HG02885 (cell line): Measurements from ENCODE around the gene ANKMY1.

Source experiments
- ATAC-seq: cut with Tn5 transposase; IDR thresholded peaks from one replicate; pipeline ENCODE4 v1.9.1; 2021; ENCODE audit warnings: mild to moderate bottlenecking; ENCODE audit not compliant: unreplicated experiment, poor library complexity

The ANKMY1 gene

GRCh38 chr2:240582781-240583180 is 25.0 kb upstream of the ANKMY1 start:
- no peak for ATAC-seq

DNA sequence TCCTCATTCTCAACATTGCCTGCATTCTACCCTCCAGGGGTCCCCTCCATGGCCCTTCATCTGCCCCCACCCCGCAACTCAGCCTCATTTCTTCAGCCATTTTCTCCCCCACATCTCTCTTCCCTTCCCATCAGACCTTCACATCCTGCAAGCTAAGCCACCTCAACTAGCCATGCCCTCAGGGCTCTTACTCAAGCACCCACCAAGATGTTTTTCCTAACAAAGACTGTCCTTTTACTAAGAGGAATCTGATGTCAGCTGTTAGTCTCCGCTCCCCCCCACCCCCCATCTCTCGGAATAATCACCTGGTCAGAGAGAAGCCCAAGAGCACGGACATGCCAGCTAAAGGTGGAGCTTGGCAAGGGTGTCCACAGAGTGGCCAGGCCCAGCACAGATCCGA is 24.0 kb upstream of the ANKMY1 start:
- ATAC-seq, result no peak

- ATAC-seq, result peak; percentile 49
Observed at GRCh38 chr2:240579771-240580614, 22.2 kb upstream of the ANKMY1 start.

DNA sequence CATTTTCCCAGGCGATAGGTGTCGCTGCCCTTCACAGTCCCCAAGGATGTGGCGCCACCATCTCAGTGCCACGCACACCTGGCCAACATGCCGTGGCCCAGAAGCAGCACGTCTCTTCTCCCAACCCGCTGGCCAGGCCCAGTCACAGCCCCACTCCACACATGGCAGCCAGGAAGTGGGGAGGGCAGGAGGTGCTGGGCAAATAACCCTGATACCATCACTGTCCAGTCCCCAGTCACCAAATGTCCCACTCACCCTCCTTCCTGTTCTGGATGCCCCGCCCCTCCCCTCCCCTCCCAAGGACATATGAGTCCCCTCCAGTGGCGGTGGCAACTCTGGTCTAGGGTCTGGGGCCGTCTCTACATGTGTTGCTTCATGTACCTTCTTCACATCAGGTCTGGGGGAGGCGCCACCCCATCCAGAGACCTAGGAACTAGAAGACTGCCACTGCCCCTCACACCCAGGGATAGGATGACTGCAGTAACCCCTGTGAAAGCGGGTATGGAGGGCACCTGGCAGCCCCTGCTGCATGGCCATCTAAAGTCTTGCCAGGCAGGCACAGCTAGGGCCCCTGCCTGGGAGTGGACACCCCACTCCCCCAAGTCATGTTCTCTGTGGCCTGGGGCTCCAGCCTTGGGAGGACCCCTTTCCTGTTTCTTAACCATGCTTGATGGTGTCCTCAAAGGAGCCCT is 21.4 kb upstream of the ANKMY1 start:
- no peak for ATAC-seq

DNA sequence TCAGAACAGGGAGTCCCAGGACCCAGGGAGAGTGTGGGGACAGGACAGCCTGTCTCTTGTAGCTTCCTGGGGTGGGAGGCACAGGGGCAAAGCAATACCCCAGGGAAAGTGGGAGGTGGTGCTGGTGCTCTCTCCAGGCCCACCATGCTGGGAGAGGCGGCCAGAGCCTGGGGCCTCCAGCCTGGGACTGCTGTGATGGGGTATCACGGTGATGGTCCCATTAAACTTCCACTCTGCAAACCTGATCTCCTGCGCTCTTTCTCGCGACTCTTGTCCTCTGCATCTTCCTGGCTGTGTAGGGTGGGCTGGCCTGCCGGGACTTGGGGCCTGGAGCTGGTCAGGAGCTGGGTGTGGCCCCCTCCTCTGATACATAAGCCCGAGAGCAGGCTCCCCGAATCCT is 20.7 kb upstream of the ANKMY1 start:
- ATAC-seq, result no peak

DNA sequence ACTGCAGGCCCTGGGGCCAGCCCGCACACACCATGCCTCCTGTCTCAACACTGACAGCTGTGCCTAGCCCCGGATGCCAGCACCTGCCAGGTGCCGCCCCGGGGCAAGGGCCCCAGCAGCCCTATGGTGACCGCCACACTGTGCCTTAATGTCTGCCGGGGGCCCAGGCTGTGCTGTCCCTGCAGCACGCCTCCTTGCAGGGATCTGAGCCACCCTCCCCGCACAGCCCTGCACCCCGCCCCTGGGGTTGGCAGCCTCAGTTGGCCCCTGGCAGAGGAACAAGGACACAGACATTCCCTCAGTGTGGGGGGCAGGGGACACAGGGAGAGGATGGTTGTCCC is 20.3 kb upstream of the ANKMY1 start:
- no peak for ATAC-seq

- ATAC-seq, result no peak
Observed at GRCh38 chr2:240577281-240578109, 19.7 kb upstream of the ANKMY1 start.

DNA sequence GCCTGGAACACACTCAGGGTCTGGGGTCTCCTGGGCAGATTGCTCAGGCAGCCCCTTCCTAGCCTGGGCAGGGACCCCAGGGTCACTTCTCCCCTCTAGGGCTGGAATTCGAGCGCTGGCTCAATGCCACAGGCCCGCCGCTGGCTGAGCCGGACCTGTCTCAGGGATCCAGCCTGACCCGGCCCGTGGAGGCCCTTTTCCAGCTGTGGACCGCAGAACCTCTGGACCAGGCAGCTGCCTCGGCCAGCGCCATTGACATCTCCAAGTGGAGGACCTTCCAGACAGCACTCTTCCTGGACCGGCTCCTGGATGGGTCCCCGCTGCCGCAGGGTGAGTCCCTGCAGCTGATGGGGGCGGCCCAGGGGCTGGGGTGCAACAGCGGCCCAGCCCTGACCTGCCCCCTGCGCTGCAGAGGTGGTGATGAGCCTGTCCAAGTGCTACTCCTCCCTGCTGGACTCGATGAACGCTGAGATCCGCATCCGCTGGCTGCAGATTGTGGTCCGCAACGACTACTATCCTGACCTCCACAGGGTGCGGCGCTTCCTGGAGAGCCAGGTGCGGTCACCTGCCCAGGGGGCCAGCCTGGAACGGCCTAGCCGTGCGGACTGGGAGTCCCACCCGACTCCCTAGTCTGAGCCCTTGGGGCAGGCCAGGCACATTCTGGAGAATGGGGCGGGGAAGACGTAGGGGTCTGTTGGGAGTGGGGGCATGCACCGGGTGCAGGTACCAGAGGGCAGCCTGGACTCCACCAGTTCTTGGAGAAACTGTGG is 18.8 kb upstream of the ANKMY1 start:
- no peak for ATAC-seq

DNA sequence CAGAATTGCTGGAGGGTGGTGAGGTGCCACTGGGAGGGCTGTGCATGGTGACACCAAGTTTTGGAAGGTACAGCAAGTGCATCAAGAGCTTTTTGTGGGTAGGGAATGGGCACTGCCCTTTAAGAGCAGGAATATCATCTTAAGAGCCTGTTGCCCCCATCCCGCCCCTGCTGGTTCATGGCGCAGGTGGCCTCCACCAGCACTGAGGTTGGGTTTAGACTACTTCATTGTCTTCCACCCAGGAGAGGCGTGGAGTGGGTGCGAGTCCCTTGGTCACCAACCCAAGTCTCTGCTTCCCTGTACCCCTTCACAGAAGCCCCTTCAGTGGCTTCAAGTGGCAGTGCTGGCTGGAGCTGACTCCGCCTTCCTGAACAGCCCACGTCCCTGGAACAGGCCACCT is 18.2 kb upstream of the ANKMY1 start:
- no peak for ATAC-seq

DNA sequence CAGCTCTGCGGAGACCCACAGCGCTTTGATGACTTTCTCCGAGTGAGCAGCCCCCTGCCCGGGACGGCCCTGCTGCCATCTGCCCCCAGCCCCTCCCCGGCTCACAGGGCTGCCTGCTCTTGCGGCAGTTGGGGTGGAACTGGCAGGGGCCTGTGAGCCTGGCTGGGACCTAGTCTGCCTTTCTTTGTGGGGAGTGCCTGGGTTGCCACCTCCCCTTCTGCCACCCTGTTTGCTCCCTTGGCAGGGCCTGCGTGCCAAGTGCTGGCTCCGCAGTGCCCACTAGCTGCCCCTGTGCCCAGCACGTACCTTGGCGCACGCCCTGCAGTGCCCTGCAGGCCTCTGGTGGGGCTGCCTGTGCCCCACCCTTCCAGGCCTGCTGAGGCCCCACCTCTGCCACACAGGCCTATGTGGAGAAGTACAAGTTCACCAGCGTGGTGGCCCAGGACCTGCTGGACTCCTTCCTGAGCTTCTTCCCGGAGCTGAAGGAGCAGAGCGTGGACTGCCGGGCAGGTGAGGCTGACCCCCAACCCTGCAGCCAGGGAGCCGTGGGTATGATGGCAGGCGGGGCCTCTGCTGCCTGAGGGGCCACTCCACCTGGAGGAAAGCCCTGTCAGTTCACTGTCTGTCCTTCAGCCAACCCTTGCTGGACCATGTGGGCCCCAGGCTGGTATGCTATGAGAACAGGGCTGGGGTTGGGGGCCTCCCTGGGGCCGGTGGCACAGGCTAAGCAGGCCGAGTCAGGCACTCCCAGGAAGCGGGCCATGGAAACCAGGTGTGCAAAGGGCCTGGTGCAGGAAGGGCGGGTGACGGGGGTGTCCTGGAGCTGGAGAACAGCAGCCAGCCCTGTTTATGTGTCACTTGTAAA is 17.5 kb upstream of the ANKMY1 start:
- no peak for ATAC-seq

GRCh38 chr2:240574386-240575100 is 16.8 kb upstream of the ANKMY1 start:
- no peak for ATAC-seq

GRCh38 chr2:240573516-240574385 is 16.0 kb upstream of the ANKMY1 start:
- no peak for ATAC-seq

DNA sequence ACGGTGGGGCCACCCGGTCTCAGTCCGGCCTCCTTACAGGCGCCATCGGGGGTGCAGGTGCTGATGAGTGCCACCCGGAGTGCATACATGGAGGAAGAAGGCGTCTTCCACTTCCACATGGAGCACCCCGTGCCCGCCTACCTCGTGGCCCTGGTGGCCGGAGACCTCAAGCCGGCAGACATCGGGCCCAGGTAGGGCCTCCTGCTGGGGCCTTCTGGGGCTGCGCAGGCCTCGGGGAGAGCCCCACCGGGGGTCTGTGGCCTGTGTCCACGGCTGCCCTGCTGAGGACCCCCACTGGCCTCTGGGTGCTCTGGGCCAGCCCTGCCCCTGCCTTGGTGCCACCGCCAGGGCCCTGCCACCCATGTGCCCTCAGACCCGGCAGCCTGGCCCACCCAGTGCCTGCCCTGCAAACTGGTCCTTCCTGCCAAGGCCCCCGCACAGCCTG is 15.3 kb upstream of the ANKMY1 start:
- ATAC-seq, result no peak

DNA sequence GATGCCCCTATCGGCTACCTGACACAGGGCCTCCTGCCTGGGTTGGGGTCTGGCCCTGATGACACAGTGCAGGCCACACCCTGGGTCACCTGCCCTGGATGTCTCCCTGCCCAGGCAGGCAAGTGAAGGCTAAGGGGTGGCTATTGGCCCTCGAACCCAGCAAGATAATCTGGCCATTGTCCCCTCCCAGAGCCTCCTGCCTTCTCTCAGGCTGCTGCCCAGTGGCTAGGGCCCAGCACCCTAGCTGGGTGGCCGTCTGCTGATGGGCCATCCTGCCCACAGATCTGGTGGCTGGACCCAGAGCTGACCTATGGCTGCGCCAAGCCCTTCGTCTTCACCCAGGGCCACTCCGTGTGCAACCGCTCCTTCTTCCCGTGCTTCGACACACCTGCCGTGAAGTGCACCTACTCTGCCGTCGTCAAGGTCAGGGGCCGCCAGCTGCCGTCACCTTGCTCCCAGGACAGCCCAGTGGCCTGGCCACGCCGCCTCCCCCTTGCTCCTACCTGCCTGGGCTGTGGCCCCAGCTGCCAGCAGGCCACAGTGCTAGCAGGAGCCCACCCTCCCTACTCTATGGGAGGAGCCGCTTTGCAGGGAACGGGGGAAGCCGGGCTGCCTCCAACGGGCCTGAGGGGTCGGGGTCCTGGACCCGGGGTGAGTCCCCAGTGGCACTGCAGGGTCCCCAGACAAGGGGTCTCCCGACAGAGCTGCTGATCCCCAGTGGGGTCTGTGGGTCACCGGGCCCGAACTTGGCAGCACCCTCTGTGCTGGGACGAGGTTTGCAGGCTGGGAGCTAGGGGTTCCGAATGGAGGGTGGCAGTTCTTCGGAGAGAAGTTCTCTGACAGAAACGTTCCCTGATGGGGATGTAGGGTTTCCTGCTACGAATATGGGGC is 14.6 kb upstream of the ANKMY1 start:
- ATAC-seq, result no peak

GRCh38 chr2:240571314-240571973 is 13.7 kb upstream of the ANKMY1 start:
- ATAC-seq, result no peak
